Measurements from ENCODE around the gene ACSF2.

Gene ACSF2

GRCh38 chr17:50476545-50477315 is 50.7 kb downstream of the ACSF2 start:
- no peak overlapping the region for H3K4me3 ChIP-seq (replicated peaks; ENCODE audit: insufficient read depth, low read length)
- TF ChIP-seq SPI1 (IDR thresholded peaks at IDR 0.05; ENCODE audit: borderline replicate concordance, low read depth) (no peak), GABPA (IDR thresholded peaks at IDR 0.05; ENCODE audit: low read depth) (no peak), POLR2AphosphoS5 (IDR thresholded peaks at IDR 0.05; ENCODE audit: low read depth) (no peak), REST (IDR thresholded peaks at IDR 0.05; ENCODE audit: insufficient replicate concordance, low read depth) (no peak), CTCF (IDR thresholded peaks at IDR 0.05; ENCODE audit: insufficient read depth, low read length) (no peak)
- no peaks in the 10 kb centered on the region for H3K27me3 ChIP-seq (ENCODE audit: insufficient read depth, poor library complexity, severe bottlenecking)
- no peak for DNase-seq (ENCODE audit: low read depth in 1 of 2, low spot score in 1 of 2)
- no peak overlapping the region for H3K27ac ChIP-seq (replicated peaks)

- Histone ChIP-seq H3K27ac (replicated peaks) (peak overlapping the region; percentile 59), H3K27me3 (ENCODE audit: insufficient read depth, poor library complexity, severe bottlenecking) (no peaks in the 10 kb centered on the region), H3K4me3 (replicated peaks; ENCODE audit: insufficient read depth, low read length) (no peak overlapping the region; the same call in 1 of the 2 replicates)
- DNase-seq (ENCODE audit: low read depth in 1 of 2, low spot score in 1 of 2): no peak
- no peak for TF ChIP-seq SPI1 (IDR thresholded peaks at IDR 0.05; ENCODE audit: borderline replicate concordance, low read depth)
- TF ChIP-seq REST (IDR thresholded peaks at IDR 0.05; ENCODE audit: insufficient replicate concordance, low read depth): no peak
Observed at GRCh38 chr17:50477976-50478375, 52.0 kb downstream of the ACSF2 start.

- H3K27me3 ChIP-seq (ENCODE audit: insufficient read depth, poor library complexity, severe bottlenecking): no peaks in the 10 kb centered on the region
- DNase-seq (ENCODE audit: low read depth in 1 of 2, low spot score in 1 of 2): peak; percentile 84 to 89
- TF ChIP-seq GABPA (IDR thresholded peaks at IDR 0.05; ENCODE audit: low read depth) (peak; percentile 34; the same call in 1 of the 2 replicates), REST (IDR thresholded peaks at IDR 0.05; ENCODE audit: insufficient replicate concordance, low read depth) (no peak), SPI1 (IDR thresholded peaks at IDR 0.05; ENCODE audit: borderline replicate concordance, low read depth) (no peak), CTCF (IDR thresholded peaks at IDR 0.05; ENCODE audit: insufficient read depth, low read length) (peak; percentile 14), POLR2AphosphoS5 (IDR thresholded peaks at IDR 0.05; ENCODE audit: low read depth) (peak; percentile 60; the same call in 1 of the 2 replicates)
- peak within 1 kb of the TSS; percentile 78 for H3K4me3 ChIP-seq (replicated peaks; ENCODE audit: insufficient read depth, low read length)
- peak within 1 kb of the TSS; percentile 59 for H3K27ac ChIP-seq (replicated peaks)
Observed at GRCh38 chr17:50478391-50479381, 52.7 kb downstream of the ACSF2 start, which contains the start of gene RSAD1. Gene RSAD1, plus strand, starts transcription at chr17:50478860. Its CDS starts 25 bp downstream, at chr17:50478885.
